Esophagus muscularis mucosa (tissue), 3 donors: Measurements from ENCODE around the gene DGKG.

ENCODE experiments used
- CTCF ChIP-seq, 3 experiments: fragments of 200-600 bp in 2 of 3; fragments of 450-650 bp in 1 of 3; sonication (generic) in 2 of 3; IDR thresholded peaks; one replicate each; pipeline ENCODE4 v1.5.1; 2017 to 2019; ENCODE audit warnings: antibody characterized with exemption in 3 of 3, mild to moderate bottlenecking in 2 of 3, moderate library complexity in 1 of 3
- EP300 ChIP-seq: sonication (generic); formaldehyde crosslinking; IDR thresholded peaks from one replicate; pipeline ENCODE4 v1.6.1; 2017; ENCODE audit warnings: antibody characterized with exemption

- TF ChIP-seq CTCF (IDR thresholded peaks at IDR 0.05): no peak
- TF ChIP-seq EP300: no peak
These were observed 53.5 kb downstream of the DGKG start for GRCh38 chr3:186308549-186308948.
